Non-pigmented ciliary epithelial cell (primary cell): ENCODE data around the gene SYNE1.

ENCODE experiments used
- DNase-seq: peaks from one replicate; pipeline ENCODE4 v3.0.0-alpha.2; 2010; ENCODE audit warnings: low read depth

The SYNE1 gene

DNA sequence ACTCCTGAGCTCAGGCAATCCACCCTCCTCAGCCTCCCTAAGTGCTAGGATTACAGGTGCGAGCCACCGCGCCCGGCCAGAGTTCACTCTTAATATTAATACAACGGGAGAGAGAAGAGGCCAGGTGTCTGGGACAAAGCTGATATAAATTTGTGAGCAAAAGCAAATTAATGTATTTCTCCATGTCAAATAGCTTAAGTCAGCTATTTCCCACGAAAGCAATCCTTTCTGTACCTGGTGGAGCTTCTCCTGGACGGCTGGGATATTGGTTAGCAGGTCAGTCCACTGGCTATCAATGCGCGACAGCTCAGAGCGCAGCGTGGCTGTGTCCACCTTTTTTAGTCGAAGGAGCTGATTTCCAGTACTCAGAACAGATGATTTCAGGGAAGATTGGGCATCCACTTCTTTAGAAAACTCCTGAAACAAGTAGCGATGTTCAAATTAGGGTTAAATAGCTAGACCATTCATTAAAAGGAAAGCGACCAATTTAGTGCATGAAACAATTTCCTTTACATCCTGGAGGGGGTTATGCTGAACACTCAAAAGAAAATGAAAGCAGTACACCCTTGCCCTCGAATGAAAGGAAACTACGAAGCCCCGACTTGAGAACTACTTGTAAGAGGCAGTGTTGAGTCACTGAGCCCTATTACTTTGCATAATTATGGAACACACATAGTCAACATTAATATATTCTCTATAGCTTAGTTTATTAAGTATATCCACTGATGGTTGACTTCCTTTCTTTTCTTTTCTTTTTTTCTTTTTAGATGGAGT is 403.4 kb downstream of the SYNE1 start:
- no peak for DNase-seq

GRCh38 chr6:152232501-152233151 is 404.5 kb downstream of the SYNE1 start:
- DNase-seq, result peak; percentile 40

GRCh38 chr6:152229330-152229729 is 407.8 kb downstream of the SYNE1 start:
- DNase-seq, result no peak

DNA sequence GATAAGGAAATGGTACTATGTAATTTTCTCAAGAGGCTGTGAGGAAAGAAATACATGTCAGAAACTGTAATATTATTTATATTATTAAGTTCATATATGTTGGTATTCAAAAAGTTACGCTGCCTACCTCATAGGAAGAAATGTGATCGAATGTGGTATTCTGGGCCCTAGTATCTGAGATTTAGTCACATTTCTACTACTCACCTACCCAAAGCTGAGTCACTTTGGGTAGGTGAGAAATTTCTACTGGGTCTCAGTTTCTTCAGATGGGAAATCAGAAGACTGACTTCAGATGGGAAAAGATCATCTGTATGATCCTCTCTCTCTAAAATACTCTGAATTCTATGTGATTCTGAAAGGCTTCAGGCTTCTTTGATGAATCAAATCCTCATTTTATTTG is 411.0 kb downstream of the SYNE1 start:
- no peak for DNase-seq

DNA sequence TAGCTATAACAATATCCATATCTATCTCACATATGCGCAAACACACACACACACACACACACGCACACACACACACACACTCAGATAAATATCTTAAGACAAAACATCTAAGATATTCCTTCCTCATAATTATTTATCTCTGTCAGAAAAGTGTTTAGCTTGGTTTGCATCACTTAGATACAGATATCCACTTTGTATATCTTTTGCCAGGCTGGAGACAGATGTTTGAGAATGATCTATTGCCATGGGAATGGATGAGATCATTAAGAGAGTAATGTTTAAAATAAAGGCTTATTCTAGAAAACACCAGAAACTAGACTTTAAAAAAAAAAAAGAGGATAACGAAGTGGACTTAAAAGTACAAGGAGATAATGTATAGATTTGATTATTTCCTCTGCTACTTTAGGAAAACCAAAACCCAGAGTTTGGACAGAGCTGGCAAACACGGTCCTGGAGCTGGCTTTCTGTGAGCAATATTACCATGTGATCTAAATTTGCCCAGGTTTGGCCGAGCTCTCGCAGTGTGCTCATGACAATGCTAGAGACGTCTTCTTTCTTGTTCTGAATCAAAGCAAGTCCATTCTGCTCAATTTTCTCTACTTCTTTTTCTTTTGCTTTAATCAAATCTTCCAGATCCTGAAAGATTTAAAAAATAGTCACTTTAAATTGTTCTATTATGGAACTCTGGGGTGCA is 411.8 kb downstream of the SYNE1 start:
- DNase-seq, result peak; percentile 24

DNA sequence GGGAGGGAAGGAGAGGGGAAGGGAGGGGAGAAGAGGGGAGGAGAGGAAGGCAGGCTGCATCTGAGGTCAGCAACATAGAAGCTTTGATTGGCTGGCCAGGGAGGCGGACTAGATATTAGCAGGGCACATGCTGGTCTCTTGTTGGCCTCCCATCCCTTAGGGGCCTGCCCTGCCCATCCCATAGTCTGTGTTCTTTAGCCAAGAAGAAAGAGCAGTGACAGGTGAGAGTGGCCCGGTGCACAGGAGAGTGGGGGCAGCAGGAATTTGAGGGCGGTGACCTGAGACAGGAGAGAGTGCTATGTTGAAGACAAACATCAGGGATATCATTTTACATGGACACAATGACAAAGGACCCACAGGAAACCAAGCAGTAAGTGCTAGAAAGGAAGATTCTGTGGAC is 413.5 kb downstream of the SYNE1 start:
- DNase-seq, result no peak

- DNase-seq, result no peak
These were observed 415.1 kb downstream of the SYNE1 start for GRCh38 chr6:152221806-152222628.

DNA sequence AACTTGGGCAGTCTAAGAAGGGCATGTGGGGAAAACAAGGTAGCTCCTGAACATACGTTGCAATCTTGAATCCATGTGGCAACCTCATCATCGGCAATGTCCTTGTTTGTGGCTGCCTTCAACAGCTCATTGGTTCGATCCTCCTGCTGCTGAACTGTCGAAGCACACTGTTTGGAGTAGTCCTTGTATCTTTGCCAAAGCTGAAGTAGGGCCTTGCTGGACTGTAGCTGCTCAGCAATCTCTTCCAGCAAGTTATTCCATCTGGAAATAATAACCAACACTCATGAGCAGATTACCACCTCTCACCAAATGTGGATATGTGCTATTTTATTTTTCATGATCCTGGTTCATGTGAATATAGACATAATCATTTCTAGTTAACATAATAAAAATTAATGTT is 416.4 kb downstream of the SYNE1 start:
- no peak for DNase-seq

DNA sequence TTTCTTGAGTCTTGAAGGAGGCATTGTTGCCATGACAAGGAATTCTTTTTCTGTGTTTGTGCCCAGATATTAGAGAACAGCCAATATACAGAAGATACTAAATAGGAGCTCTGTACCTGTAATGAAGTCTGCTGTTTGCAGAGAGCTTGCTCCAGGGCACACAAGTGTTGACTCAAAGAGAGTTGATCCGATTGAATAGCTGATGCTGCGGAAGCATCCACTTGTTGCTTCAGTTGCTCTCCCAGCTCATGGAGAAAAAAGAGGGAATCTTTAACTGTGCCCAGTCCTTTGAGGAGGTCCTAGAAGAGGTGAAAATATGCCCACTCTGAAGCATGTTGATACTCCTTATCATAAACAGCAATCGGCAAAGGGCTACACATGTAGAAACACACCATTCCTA is 418.3 kb downstream of the SYNE1 start:
- no peak for DNase-seq

DNA sequence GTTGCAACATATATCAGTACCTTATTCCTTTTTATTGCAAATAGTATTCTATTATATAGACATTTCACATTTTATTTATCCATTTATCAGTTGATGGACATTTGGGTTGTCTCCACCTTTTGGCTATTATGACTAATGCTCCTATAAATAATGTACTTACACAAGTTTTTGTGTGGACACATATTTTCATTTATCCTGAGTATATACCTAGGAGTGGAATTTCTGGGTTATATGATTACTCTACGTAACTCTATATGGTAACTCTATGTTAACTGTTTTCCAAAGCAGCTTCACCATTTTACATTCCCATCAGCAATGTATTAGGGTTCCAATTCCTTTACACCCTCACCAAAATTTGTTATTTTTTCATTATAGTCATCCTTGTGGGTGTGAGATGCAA is 424.7 kb downstream of the SYNE1 start:
- DNase-seq, result no peak

- no peak for DNase-seq
These were observed 428.0 kb downstream of the SYNE1 start for GRCh38 chr6:152209211-152209610.

DNA sequence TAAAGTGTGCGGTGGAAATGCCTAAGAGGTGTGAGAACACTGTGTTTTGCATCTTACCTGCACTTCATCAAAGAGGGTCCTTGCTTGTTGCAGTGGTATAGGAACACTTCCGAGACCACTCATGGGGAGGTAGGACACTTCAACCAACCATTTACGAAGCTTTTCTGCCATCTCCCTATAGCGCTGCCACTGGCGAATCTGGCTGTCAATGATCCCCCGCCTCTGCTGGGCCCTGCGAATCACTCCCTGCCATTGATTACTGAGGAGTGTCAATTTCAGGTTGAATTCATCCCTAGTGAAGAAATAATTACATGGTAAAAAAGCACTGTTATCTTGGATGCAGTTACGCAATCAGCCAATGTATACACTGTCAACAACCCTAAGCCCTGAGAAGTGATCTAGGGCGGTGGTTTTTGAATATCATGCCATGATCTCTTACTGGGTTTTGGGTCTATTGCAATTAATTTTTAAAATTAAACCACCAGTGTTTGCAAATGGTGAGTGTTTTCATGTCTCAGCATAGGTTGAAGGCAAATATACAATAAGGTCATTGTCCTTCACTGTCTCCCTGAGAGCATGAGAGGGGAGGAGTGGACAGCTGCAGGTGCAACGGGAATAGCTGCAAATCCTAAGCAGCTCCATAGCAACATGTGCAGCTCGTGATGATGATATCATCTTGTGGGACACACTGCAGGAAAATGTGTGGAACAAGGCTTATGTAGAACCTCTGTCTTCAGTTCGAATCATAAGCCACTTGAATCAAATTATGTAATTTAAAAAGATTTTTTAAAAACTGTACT is 429.0 kb downstream of the SYNE1 start:
- no peak for DNase-seq

- DNase-seq, result no peak
These were observed 430.9 kb downstream of the SYNE1 start for GRCh38 chr6:152206072-152206818.

DNA sequence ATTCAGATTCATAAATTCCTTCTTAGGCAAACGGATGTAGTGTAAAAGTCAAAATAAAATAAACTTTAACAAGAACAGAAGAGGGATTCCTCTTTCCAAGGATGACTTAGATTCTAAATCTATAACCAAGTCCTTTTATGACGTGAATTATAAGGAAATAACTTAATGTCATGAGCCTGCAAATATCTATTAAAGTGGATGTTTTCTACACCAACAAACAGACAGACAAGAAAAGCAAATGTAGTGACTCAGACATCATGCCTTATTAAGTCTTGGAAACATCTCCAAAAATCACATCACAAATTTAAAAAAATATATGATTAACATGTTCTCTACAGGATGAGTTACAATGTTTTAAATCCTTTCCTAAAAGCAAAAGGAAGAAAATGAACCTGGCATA is 432.6 kb downstream of the SYNE1 start:
- no peak for DNase-seq

GRCh38 chr6:152201120-152201519 is 436.0 kb downstream of the SYNE1 start:
- DNase-seq, result no peak

GRCh38 chr6:152195896-152196295 is 441.3 kb downstream of the SYNE1 start:
- no peak for DNase-seq

GRCh38 chr6:152189736-152190135 is 447.4 kb downstream of the SYNE1 start:
- peak; percentile 22 for DNase-seq

- no peak for DNase-seq
These were observed 449.2 kb downstream of the SYNE1 start for GRCh38 chr6:152188011-152188410.

GRCh38 chr6:152186840-152187239 is 450.3 kb downstream of the SYNE1 start:
- no peak for DNase-seq

GRCh38 chr6:152184917-152185574 is 452.1 kb downstream of the SYNE1 start:
- no peak for DNase-seq
